BJ (cell line): ENCODE measurements around the gene RSL1D1. TPM values are rescaled to one million over a fixed set of nuclear protein-coding genes. Genes with fewer than 3 reads are reported as not detected.
"Not testable (repeated sequence)": the region's sequence is repeated elsewhere in the genome, so short reads cannot be mapped to it uniquely, and the experiment has no call there.

ENCODE experiments used
- CTCF ChIA-PET: fragments of 350-600 bp; formaldehyde crosslinking; extraction: SDS; loops from one replicate; lab custom pipeline; 2021; ENCODE audit warnings: antibody characterized with exemption, inconsistent platforms; lab: Yijun Ruan, JAX
- POLR2A ChIA-PET: fragments of 300-600 bp; sonication (Branson Sonifier 250); formaldehyde crosslinking; extraction: SDS; loops from one replicate; lab custom pipeline; 2021; ENCODE audit warnings: antibody characterized with exemption; lab: Charles Lee
- DNase-seq: peaks from one replicate; pipeline ENCODE4 v3.0.0-alpha.2; 2011; ENCODE audit warnings: low read depth
- H3K27me3 ChIP-seq: 2 replicates; pipeline ENCODE4 v1.6.0; 2011; ENCODE audit warnings: low read length; ENCODE audit not compliant: control insufficient read depth, insufficient read depth
- H3K36me3 ChIP-seq: 2 replicates; pipeline ENCODE4 v1.5.1; 2011; ENCODE audit warnings: low read length; ENCODE audit not compliant: control insufficient read depth, insufficient read depth
- H3K4me3 ChIP-seq: 2 replicates; pipeline ENCODE4 v1.5.1; 2011; ENCODE audit warnings: low read depth, mild to moderate bottlenecking, control low read depth, low read length
- CTCF ChIP-seq: IDR thresholded peaks from 2 replicates; pipeline ENCODE4 v1.5.1; 2011; ENCODE audit warnings: low read depth, mild to moderate bottlenecking, control low read depth, inconsistent platforms, low read length, moderate library complexity; ENCODE audit not compliant: insufficient read depth
- polyA plus RNA-seq: library from polyadenylated mRNA; depleted of rRNA; stranded (reverse); fragments of >200 nt; gene quantifications from 2 replicates; pipeline ENCODE4 v1.2.3, GENCODE V29; 2011; rRNA removed

Gene RSL1D1
- polyA plus RNA-seq, 1 experiment = 36.4 TPM

GRCh38 chr16:11791144-11791828, 60.1 kb downstream of the RSL1D1 start:
- no peak for DNase-seq
- ChIA-PET CTCF (interaction anchor here (1.4 kb wide), 1 partner anchor 76 kb away, joined by 6 read pairs; no protein-coding TSS in a partner anchor), POLR2A (interaction anchor here (0.6 kb wide), 1 partner anchor 36 kb away, joined by 20 read pairs; no protein-coding TSS in a partner anchor)
- Histone ChIP-seq H3K36me3 (no peaks in the 10 kb centered on the region), H3K27me3 (no peaks in the 10 kb centered on the region), H3K4me3 (no peak overlapping the region)
- TF ChIP-seq CTCF = no peak

GRCh38 chr16:11788914-11789313, 62.4 kb downstream of the RSL1D1 start:
- DNase-seq = no peak
- no peaks in the 10 kb centered on the region for H3K27me3 ChIP-seq
- ChIA-PET POLR2A (no interaction called here), CTCF (no interaction called here)
- no peak for TF ChIP-seq CTCF
- no peaks in the 10 kb centered on the region for H3K36me3 ChIP-seq
- no peak overlapping the region for H3K4me3 ChIP-seq

- CTCF ChIA-PET = interaction anchor here (0.8 to 2.3 kb wide), 3 partner anchors 8 to 389 kb away, joined by 3 to 9 read pairs (median 3); partner anchors contain the start of gene ZC3H7A
These were observed 66.3 kb downstream of the RSL1D1 start for GRCh38 chr16:11784980-11785599.

GRCh38 chr16:11784381-11784780, 67.0 kb downstream of the RSL1D1 start:
- DNase-seq, H3K36me3 ChIP-seq, H3K27me3 ChIP-seq, H3K4me3 ChIP-seq: not testable (repeated sequence)
- ChIA-PET CTCF (interaction anchor here (0.8 to 2.3 kb wide), 2 partner anchors 9 to 13 kb away, joined by 3 to 9 read pairs; partner anchors contain the start of gene ZC3H7A), POLR2A (interaction anchor here (0.8 kb wide), 1 partner anchor 8 kb away, joined by 3 read pairs; no protein-coding TSS in a partner anchor)

More at GRCh38 chr16:11784980-11785599, 66.3 kb downstream of the RSL1D1 start:
- H3K27me3 ChIP-seq, POLR2A ChIA-PET, H3K36me3 ChIP-seq, DNase-seq, H3K4me3 ChIP-seq: not testable (repeated sequence)

GRCh38 chr16:11784038-11784369, 67.3 kb downstream of the RSL1D1 start:
- H3K36me3 ChIP-seq = 0 out of 2 replicates have a peak, but pooled peaks cover 1% of the 10 kb centered on the region
- no peak for DNase-seq
- no peak overlapping the region for H3K4me3 ChIP-seq
- CTCF ChIA-PET = interaction anchor here (2.3 kb wide), 1 partner anchor 13 kb away, joined by 9 read pairs; the partner anchor contains the start of gene ZC3H7A
- TF ChIP-seq CTCF = no peak
- H3K27me3 ChIP-seq = no peaks in the 10 kb centered on the region
- POLR2A ChIA-PET = interaction anchor here (0.8 kb wide), 1 partner anchor 9 kb away, joined by 3 read pairs; no protein-coding TSS in a partner anchor

Other genes starting within 250 kb of the RSL1D1 start
- gene SNN, start 183.1 kb downstream of the RSL1D1 start, polyA plus RNA-seq = 7.3 and 7.5 TPM in 2 replicates
- 41.6 and 45.1 TPM in 2 replicates for gene TXNDC11, start 108.7 kb downstream of the RSL1D1 start, polyA plus RNA-seq
- gene ZC3H7A, start 54.3 kb downstream of the RSL1D1 start, polyA plus RNA-seq = 30.4 and 54.9 TPM in 2 replicates
- gene GSPT1, start 64.4 kb upstream of the RSL1D1 start, polyA plus RNA-seq = 39.3 and 92.3 TPM in 2 replicates
- gene NPIPB2, start 90.5 kb upstream of the RSL1D1 start, polyA plus RNA-seq = 6.4 and 8.9 TPM in 2 replicates
- not detected in 2 replicates for gene TNFRSF17, start 113.7 kb upstream of the RSL1D1 start, polyA plus RNA-seq
- 11.5 and 16.6 TPM in 2 replicates for gene SNX29, start 125.2 kb upstream of the RSL1D1 start, polyA plus RNA-seq